ENCODE data around the gene ZNF799.
"Not testable (repeated sequence)": the region's sequence is repeated elsewhere in the genome, so short reads cannot be mapped to it uniquely, and the experiment has no call there.

The ZNF799 gene

DNA sequence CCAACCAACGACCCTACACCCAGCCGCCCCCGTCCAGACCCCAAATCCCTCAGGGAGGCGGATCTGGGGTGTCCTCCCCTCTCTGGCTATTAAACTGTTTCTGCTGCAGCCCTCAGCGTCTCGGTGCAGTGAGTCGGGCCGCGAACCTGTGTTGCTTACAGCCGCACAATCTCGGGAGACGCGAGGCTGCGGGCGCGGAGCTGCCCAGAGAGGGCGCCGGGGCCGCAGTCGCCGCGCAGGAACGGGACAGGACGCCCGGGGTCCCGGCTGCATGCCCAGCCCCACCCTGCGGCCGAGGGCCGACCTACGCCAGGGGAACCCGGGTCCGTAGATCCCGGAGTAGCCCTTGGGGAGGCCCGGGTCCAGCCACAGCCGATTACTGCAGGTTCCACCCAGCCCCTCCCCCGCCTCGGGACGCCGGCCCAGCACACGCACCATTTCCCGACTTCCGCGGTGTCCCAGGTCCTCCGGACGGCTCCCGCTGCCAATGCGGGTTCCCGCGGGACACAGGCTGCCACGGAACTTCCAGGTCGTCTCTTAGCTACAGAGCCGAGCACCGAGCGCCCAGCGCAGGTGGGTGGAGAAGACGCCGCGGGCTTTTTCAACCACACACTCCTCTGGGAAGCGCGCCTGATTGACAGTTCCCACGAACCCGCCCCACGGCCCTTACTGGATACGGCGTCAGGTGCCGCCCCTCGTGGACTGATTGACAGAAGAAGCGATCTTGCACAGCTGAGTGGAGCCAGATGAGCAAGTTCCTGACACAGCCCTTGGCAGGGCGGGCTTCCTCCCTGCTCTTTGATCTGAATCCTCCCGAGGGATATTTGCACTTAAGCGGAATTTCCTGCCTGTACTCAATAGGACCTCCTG is at the start of gene ZNF799:
Gene ZNF799, minus strand, starts transcription at position 639 of the 870 bp plus-strand sequence. Its CDS starts 201 bp downstream, at position 438.
- DNase-seq (ENCODE audit: low spot score) = peak; percentile 96

- DNase-seq (ENCODE audit: low spot score) = no peak
Observed at GRCh38 chr19:12450844-12451243, 49.8 kb upstream of the ZNF799 start.

GRCh38 chr19:12448808-12449207 is 47.7 kb upstream of the ZNF799 start:
- DNase-seq (ENCODE audit: low spot score) = no peak

GRCh38 chr19:12440541-12441316 is 39.7 kb upstream of the ZNF799 start, which contains the start of gene ZNF443:
ZNF443 (minus strand) TSS chr19:12441021; CDS start chr19:12440914, 107 bp downstream.
- peak; percentile 99 for DNase-seq (ENCODE audit: low spot score)

DNA sequence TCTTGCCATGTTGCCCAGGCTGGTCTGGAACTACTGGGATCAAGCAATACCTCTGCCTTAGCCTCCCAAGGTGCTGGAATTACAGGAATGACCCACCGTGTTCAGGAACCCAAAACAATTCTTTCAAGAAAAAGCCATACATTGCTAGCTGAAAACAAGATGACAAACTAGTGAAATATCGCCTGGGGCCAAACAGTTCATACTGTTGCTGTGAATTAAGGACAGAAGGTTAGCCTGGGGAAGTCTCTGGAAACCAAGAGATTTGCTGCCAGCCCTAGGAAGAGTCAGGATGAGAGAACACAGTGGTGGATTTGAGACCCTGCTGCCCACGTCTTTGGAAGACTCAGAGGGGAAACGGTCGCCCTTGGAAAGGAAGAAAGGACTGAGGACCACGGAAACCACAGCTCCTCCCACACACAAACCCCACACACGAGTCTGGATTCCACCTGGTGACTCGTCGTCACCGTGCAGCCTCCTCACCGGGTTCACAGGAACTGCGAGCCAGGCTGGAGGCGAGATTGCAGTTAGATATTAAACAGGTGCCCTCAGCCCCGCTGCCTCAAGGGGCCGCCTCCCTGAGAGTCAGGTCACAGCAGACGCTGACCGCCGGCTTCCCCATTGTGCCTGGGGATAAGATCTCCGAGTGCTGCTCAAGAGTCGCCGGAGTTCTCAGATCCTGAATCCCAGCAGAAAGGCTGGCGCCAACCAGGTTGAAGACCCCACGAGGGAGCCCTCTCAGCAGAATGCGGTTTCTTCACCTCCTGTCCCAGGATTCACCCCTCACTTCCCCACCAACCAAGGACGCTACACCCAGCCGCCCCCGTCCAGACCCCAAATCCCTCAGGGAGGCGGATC is 38.8 kb upstream of the ZNF799 start:
- not testable (repeated sequence) for DNase-seq (ENCODE audit: low spot score)

GRCh38 chr19:12430726-12431299 is 29.7 kb upstream of the ZNF799 start:
- not testable (repeated sequence) for DNase-seq (ENCODE audit: low spot score)

DNA sequence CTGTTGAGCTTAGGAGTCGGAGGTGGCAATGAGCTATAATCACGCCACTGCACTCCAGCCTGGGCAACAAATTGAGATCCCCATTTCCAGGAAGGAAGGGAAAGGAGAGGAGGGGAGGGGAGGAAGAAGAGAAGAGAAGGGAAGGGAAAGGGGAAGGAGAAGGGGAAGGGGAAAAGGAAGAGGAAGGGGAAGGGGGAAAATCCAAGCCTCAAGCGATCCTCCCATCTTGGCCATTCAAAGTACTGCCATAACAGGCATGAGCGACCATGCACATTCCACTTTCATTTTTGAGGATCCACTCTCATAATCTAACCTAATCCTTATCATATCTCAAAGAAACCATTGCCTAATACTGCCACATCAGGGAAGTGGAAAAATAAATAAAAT is 24.8 kb upstream of the ZNF799 start:
- no peak for DNase-seq (ENCODE audit: low spot score)

- no peak for DNase-seq (ENCODE audit: low spot score)
Observed at GRCh38 chr19:12425236-12425887, 24.3 kb upstream of the ZNF799 start.

DNA sequence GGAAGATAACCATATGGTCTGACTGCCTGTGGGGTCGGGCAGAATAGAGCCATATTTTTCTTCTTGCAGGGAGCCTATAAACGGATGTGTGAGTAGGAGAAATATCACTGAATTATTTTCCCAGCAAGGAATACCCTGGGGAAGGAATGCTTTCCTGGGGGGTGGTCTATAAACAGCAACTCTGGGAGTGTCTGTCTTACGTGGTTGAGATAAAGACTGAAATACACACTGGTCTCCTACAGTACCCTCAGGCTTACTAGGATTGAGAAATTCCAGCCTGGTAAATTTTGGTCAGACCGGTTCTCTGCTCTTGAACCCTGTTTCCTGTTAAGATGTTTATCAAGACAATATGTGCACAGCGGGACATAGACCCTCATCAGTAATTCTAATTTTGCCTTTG is 16.2 kb upstream of the ZNF799 start:
- DNase-seq (ENCODE audit: low spot score) = not testable (repeated sequence)

DNA sequence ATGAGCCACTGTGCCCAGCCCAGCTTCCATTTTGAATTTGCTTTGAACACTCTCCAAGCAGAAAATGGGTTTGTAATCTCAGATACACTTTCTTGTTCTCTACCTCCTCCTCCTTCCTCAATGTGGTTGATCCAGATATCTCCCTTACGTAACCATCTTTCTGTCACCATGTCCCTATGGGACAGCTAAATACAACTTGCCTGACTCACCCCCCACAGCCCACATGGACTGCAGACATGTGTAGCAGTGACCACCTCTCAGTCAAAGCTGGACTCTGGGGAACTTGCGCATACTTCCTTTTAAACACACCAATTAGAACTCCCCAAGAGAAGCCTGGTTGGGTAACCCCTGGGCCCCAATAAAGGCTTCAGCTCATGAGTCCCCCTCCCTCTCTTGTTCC is 10.8 kb upstream of the ZNF799 start:
- no peak for DNase-seq (ENCODE audit: low spot score)

GRCh38 chr19:12399901-12400632 is 1.0 kb downstream of the ZNF799 start:
- DNase-seq (ENCODE audit: low spot score) = peak; percentile 49

DNA sequence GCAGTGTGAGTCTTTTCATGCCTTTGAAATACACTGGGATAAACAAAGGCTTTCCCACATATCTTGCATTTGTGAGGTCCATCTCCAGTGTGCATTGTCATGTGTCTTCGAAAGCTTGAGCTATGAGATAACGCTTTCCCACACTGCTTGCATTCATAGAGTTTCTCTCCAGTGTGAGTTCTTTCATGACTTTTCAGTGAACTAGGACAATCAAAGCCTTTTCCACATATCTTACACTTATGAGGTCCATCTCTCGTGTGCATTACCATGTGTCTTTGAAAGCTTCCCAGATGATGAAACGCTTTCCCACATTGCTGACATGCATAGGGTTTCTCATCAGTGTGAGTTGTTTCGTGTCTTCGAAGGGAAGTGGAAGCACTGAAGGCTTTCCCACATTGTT is 9.9 kb downstream of the ZNF799 start:
- not testable (repeated sequence) for DNase-seq (ENCODE audit: low spot score)

DNA sequence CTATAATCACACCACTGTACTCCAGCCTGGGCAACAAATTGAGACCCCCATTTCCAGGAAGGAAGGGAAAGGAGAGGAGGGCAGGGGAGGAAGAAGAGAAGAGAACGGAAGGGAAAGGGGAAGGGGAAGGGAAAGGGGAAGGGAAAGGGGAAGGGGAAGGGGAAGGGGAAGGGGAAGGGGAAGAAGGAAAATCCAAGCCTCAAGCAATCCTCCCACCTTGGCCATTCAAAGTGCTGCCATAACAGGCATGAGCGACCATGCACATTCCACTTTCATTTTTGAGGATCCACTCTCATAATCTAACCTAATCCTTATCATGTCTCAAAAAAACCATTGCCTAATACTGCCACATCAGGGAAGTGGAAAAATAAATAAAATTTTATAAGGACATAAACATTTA is 14.7 kb downstream of the ZNF799 start:
- not testable (repeated sequence) for DNase-seq (ENCODE audit: low spot score)

DNA sequence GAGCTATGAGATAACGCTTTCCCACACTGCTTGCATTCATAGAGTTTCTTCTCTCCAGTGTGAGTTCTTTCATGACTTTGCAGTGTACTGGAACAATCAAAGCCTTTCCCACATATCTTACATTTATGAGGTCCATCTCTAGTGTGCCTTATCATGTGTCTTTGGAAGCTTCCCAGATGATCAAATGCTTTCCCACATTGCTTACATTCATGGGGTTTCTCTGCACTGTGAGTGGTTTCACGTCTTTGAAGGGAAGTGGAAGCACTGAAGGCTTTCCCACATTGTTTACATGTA is 20.7 kb downstream of the ZNF799 start:
- DNase-seq (ENCODE audit: low spot score) = no peak

DNA sequence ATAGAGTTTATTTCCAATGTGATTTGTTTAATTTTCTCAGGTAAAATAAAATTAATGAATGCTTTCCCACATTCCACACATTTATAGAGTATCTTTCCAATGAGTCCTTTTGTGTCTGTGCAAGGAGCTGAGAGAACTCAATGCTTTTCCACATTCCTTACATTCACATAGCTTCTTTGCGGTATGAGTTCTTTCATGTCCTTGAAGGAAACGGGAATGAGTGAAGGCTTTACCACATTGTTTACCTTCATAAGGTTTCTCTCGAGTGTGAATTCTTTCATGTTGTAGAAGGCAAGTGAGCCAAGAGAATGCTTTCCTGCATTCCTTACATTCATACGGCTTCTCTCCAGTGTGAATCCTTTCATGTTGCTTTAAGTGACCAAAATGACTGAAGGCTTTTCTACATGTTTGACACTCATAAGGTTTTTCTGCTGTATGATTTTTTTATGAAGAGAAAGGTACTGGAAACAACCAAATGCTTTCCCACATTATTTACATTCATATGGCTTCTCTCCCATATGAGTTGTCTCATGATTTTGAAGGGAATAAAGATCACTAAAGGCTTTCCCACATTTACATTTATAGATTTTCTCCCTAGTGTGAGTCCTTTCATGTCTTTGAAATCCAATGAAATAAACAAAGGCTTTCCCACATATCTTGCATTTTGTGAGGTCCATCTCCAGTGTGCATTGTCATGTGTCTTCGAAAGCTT is 21.2 kb downstream of the ZNF799 start:
- DNase-seq (ENCODE audit: low spot score) = no peak

DNA sequence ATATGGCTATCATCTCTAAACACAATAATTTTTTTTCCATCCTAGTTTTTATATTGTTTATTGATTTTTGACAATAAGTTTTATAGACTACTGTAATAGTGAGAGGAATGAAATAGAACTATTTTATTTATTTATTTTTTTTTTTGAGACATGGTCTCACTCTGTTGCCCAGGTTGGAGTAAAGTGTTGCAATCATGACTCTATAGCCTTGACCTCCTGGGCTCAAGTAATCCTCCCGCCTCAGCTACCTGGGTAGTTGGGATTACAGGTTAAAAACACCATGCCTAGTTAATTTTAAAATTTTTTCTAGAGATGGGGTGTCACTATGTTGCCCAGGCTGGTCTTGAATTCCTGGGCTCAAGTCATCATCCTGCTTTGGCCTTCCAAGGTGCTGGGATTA is 27.0 kb downstream of the ZNF799 start:
- no peak for DNase-seq (ENCODE audit: low spot score)

DNA sequence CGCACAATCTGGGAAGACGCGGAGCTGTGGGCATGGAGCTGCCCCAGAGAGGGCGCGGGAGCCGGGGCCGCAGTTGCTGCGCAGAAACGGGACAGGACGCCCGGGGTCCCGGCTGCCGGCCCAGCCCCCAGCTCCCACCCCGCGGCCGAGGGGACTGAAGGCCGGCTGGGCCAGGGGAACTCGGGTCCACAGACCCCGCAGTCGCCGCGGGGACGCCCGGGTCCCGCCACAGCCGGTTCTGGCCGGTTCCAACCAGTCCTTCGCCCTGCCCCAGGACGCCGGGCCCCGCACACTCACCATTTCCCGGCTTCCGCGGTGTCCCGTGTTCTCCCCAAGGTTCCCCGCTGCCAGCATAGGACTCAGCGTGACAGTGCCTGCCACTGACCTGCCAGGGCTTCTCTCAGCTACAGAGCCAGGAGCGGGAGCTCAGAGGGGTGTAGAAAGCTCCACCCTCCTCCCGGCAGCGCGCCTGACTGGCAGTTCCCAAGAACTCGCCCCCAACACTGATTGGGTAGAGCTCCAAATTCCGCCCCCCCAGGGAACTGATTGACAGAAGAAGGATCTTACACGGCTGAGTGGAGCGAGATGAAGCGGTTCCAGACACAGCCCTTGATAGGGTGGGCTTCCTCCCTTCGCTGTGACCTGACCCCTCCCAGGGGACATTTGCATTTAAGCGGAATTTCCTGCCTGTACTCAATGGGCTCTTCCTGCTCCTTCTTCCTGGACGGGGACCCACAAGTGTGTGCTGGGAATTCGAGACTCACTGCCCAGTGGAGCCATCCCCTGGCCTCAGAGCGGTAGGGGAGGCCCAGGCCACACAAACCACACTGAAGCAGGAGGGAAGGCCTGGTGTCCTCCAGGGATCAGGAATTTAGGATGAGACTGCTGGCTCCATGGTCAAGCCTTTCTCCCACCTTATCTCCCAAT is 35.6 kb downstream of the ZNF799 start, which contains the start of gene ZNF442:
Gene ZNF442, minus strand, starts transcription at position 448 of the 927 bp plus-strand sequence. CDS start 2,052 bp downstream, outside the sequence.
- peak; percentile 96 for DNase-seq (ENCODE audit: low spot score)

DNA sequence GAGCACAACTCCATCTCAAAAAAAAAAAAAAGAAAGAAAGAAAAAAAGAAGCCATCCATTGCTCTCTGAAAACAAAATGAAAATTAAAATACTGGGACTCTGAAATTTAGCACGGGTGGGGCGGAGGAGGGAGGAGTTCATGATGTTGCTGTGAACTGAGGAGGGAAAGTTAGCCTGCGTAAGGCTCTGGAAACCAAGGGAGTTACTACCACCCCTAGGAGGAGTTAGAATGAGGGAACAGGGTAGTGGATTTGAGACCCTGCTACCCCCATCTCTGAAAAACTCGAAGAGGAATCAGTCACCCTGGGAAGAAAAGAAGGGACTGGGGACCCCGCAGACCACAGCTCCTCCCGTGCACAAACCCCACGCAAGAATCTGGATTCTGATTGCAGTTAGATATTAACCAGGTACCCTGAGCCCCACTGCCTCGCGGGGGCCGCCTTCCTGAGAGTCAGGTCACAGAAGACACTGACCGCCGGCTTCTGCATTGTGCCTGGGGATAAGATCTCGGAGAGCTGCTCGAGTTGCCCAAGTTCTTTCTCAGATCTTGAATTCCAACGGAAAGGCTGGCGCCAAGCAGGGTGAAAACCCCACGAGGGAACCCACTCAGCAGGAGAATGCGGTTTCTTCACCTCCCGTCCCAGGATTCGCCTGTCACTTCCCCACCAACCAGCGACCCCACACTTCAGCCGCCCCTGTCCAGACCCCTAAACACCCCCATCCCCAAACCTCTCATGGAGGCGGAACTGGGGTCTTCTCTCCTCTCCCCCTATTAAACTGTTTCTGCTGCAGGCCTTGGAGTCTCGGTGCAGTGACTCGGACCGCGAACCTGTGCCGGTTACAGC is 36.5 kb downstream of the ZNF799 start:
- DNase-seq (ENCODE audit: low spot score) = peak; percentile 60

Data from ecto neural progenitor cell (in vitro differentiated cells).